WTC11 (cell line): ENCODE data around the gene CCAR1. TPM values are rescaled to one million over a fixed set of nuclear protein-coding genes. Genes with fewer than 3 reads are reported as not detected.

Experiments
- ATAC-seq: fragments of 200-7000 bp; cut with Tn5 transposase; 2 replicates; pipeline ENCODE4 v1.10.0; 2021; ENCODE audit warnings: mild to moderate bottlenecking, moderate library complexity
- Bru-seq: library from RNA; stranded (reverse); fragments of 400-500 nt; gene quantifications from one replicate; lab custom pipeline; 2021; lab: Mats Ljungman, UMichigan
- CTCF ChIA-PET: fragments of 300-600 bp; sonication (Branson Sonifier 250); formaldehyde crosslinking; loops from one replicate; lab custom pipeline; 2021; ENCODE audit warnings: antibody characterized with exemption; lab: Charles Lee
- POLR2A ChIA-PET: fragments of 350-600 bp; sonication (Branson Sonifier 250); formaldehyde crosslinking; loops from one replicate; lab custom pipeline; 2021; ENCODE audit warnings: antibody characterized with exemption; lab: Charles Lee
- DNase-seq: peaks from one replicate; pipeline ENCODE4 v3.0.0; 2021; ENCODE audit warnings: low spot score
- H3K27ac Mint-ChIP-seq: 2 replicates; pipeline ENCODE4 v1.8.0; 2021; ENCODE audit warnings: mixed read lengths
- H3K27me3 Mint-ChIP-seq: 2 replicates; pipeline ENCODE4 v1.8.0; 2021; ENCODE audit warnings: low read depth, mild to moderate bottlenecking, moderate library complexity, mixed read lengths
- H3K36me3 Mint-ChIP-seq: 2 replicates; pipeline ENCODE4 v1.8.0; 2021; ENCODE audit warnings: mixed read lengths
- H3K4me1 Mint-ChIP-seq: 2 replicates; pipeline ENCODE4 v1.8.0; 2022; ENCODE audit warnings: mixed read lengths
- H3K4me3 Mint-ChIP-seq: 2 replicates; pipeline ENCODE4 v1.8.0; 2021; ENCODE audit warnings: mild to moderate bottlenecking, moderate library complexity, mixed read lengths
- H3K9me3 Mint-ChIP-seq: 2 replicates; pipeline ENCODE4 v1.8.0; 2021; ENCODE audit warnings: mixed read lengths
- CREM ChIP-seq: sonication (generic); formaldehyde crosslinking; IDR thresholded peaks from 2 replicates; pipeline ENCODE4 v1.8.1; 2022; ENCODE audit warnings: mild to moderate bottlenecking, missing genetic modification reagents, moderate library complexity
- ETV6 ChIP-seq: sonication (generic); formaldehyde crosslinking; IDR thresholded peaks from 2 replicates; pipeline ENCODE4 v1.8.1; 2022; ENCODE audit warnings: mild to moderate bottlenecking, missing genetic modification reagents
- FOXJ3 ChIP-seq: sonication (generic); formaldehyde crosslinking; IDR thresholded peaks from 2 replicates; pipeline ENCODE4 v1.9.0; 2021; ENCODE audit warnings: missing genetic modification reagents, mild to moderate bottlenecking, borderline replicate concordance
- GABPB1 ChIP-seq: sonication (generic); formaldehyde crosslinking; IDR thresholded peaks from 2 replicates; pipeline ENCODE4 v1.8.1; 2023; ENCODE audit warnings: mild to moderate bottlenecking, missing genetic modification reagents
- IRF2 ChIP-seq: sonication (generic); formaldehyde crosslinking; IDR thresholded peaks from 2 replicates; pipeline ENCODE4 v1.8.0; 2022; ENCODE audit warnings: low read depth, missing genetic modification reagents, borderline replicate concordance
- JAZF1 ChIP-seq: fragments of 250-450 bp; sonication (Bioruptor Pico); IDR thresholded peaks from 2 replicates; pipeline ENCODE4 v1.9.0; 2021; ENCODE audit warnings: moderate library complexity, mild to moderate bottlenecking, inconsistent platforms
- NR3C1 ChIP-seq: sonication (generic); formaldehyde crosslinking; conservative IDR thresholded peaks from 2 replicates; pipeline ENCODE4 v1.8.1; 2023; ENCODE audit warnings: low read depth, mild to moderate bottlenecking, missing genetic modification reagents
- OVOL2 ChIP-seq: fragments of 250-450 bp; sonication (Bioruptor Pico); IDR thresholded peaks from 2 replicates; pipeline ENCODE4 v1.9.0; 2021; ENCODE audit warnings: mild to moderate bottlenecking, borderline replicate concordance
- PRRX2 ChIP-seq: fragments of 250-450 bp; sonication (Bioruptor Pico); IDR thresholded peaks from 2 replicates; pipeline ENCODE4 v1.8.0; 2021; ENCODE audit warnings: mild to moderate bottlenecking
- RORB ChIP-seq: fragments of 250-450 bp; sonication (Bioruptor Pico); IDR thresholded peaks from 2 replicates; pipeline ENCODE4 v1.9.0; 2021; ENCODE audit warnings: mild to moderate bottlenecking
- TEAD1 ChIP-seq: sonication (generic); formaldehyde crosslinking; IDR thresholded peaks from 2 replicates; pipeline ENCODE4 v1.8.0; 2022; ENCODE audit warnings: mild to moderate bottlenecking, missing genetic modification reagents
- TP53 ChIP-seq: sonication (generic); formaldehyde crosslinking; IDR thresholded peaks from 2 replicates; pipeline ENCODE4 v1.8.1; 2023; ENCODE audit warnings: mild to moderate bottlenecking, missing genetic modification reagents
- ZNF121 ChIP-seq: sonication (generic); formaldehyde crosslinking; IDR thresholded peaks from 2 replicates; pipeline ENCODE4 v1.8.0; 2023; ENCODE audit warnings: missing genetic modification reagents
- ZNF317 ChIP-seq: sonication (generic); formaldehyde crosslinking; IDR thresholded peaks from 2 replicates; pipeline ENCODE4 v1.8.1; 2023; ENCODE audit warnings: low read depth, mild to moderate bottlenecking, moderate library complexity, missing genetic modification reagents, borderline replicate concordance
- long read RNA-seq, 3 experiments: library from RNA in 1 of 3; library from capped mRNA in 1 of 3; library from polyadenylated mRNA in 1 of 3; unstranded in 2 of 3; stranded (forward) in 1 of 3; transcript quantifications; one replicate each; pipeline ENCODE4 v2.0.0, GENCODE V29; 2021
- total RNA-seq: library from RNA; stranded (reverse); gene quantifications from 3 replicates; pipeline ENCODE4 v1.2.3, GENCODE V29; 2021
- TF ChIP-seq, protein P1 (sequence below): sonication (generic); formaldehyde crosslinking; IDR thresholded peaks from 2 replicates; pipeline ENCODE4 v1.8.1; 2023; ENCODE audit warnings: mild to moderate bottlenecking, missing genetic modification reagents, borderline replicate concordance
- TF ChIP-seq, protein P2 (sequence below): sonication (generic); formaldehyde crosslinking; IDR thresholded peaks from 2 replicates; pipeline ENCODE4 v1.8.1; 2023; ENCODE audit warnings: mild to moderate bottlenecking, missing genetic modification reagents
- TF ChIP-seq, protein P3 (sequence below): sonication (generic); formaldehyde crosslinking; IDR thresholded peaks from 2 replicates; pipeline ENCODE4 v1.8.1; 2023; ENCODE audit warnings: mild to moderate bottlenecking, missing genetic modification reagents, moderate library complexity
- TF ChIP-seq, protein P4 (sequence below): sonication (generic); formaldehyde crosslinking; IDR thresholded peaks from 2 replicates; pipeline ENCODE4 v1.8.0; 2023; ENCODE audit warnings: mild to moderate bottlenecking, missing genetic modification reagents
- TF ChIP-seq, protein P5 (sequence below): sonication (generic); formaldehyde crosslinking; IDR thresholded peaks from 2 replicates; pipeline ENCODE4 v1.8.1; 2023; ENCODE audit warnings: mild to moderate bottlenecking, missing genetic modification reagents

CCAR1 gene, protein sequence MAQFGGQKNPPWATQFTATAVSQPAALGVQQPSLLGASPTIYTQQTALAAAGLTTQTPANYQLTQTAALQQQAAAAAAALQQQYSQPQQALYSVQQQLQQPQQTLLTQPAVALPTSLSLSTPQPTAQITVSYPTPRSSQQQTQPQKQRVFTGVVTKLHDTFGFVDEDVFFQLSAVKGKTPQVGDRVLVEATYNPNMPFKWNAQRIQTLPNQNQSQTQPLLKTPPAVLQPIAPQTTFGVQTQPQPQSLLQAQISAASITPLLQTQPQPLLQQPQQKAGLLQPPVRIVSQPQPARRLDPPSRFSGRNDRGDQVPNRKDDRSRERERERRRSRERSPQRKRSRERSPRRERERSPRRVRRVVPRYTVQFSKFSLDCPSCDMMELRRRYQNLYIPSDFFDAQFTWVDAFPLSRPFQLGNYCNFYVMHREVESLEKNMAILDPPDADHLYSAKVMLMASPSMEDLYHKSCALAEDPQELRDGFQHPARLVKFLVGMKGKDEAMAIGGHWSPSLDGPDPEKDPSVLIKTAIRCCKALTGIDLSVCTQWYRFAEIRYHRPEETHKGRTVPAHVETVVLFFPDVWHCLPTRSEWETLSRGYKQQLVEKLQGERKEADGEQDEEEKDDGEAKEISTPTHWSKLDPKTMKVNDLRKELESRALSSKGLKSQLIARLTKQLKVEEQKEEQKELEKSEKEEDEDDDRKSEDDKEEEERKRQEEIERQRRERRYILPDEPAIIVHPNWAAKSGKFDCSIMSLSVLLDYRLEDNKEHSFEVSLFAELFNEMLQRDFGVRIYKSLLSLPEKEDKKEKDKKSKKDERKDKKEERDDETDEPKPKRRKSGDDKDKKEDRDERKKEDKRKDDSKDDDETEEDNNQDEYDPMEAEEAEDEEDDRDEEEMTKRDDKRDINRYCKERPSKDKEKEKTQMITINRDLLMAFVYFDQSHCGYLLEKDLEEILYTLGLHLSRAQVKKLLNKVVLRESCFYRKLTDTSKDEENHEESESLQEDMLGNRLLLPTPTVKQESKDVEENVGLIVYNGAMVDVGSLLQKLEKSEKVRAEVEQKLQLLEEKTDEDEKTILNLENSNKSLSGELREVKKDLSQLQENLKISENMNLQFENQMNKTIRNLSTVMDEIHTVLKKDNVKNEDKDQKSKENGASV
- total RNA-seq (75.0 to 95.4 TPM (median 79.7 TPM) in 3 replicates), Bru-seq, nascent RNA (percentile 91 among the genes with signal in this experiment)
- long read RNA-seq, experiment 1, full-length matches to known transcripts = 236 of 488 reads
- long read RNA-seq, experiment 1, partial matches to known transcripts = 69 of 488 reads
- long read RNA-seq, experiment 1, other reads (novel, unspliced or antisense) = 183 of 488 reads
- long read RNA-seq, experiment 2, full-length matches to known transcripts = 2 of 61 reads
- long read RNA-seq, experiment 2, partial matches to known transcripts = 38 of 61 reads
- long read RNA-seq, experiment 2, other reads (novel, unspliced or antisense) = 21 of 61 reads
- long read RNA-seq, experiment 3, full-length matches to known transcripts = 4 of 38 reads
- long read RNA-seq, experiment 3, partial matches to known transcripts = 27 of 38 reads
- long read RNA-seq, experiment 3, other reads (novel, unspliced or antisense) = 7 of 38 reads

DNA sequence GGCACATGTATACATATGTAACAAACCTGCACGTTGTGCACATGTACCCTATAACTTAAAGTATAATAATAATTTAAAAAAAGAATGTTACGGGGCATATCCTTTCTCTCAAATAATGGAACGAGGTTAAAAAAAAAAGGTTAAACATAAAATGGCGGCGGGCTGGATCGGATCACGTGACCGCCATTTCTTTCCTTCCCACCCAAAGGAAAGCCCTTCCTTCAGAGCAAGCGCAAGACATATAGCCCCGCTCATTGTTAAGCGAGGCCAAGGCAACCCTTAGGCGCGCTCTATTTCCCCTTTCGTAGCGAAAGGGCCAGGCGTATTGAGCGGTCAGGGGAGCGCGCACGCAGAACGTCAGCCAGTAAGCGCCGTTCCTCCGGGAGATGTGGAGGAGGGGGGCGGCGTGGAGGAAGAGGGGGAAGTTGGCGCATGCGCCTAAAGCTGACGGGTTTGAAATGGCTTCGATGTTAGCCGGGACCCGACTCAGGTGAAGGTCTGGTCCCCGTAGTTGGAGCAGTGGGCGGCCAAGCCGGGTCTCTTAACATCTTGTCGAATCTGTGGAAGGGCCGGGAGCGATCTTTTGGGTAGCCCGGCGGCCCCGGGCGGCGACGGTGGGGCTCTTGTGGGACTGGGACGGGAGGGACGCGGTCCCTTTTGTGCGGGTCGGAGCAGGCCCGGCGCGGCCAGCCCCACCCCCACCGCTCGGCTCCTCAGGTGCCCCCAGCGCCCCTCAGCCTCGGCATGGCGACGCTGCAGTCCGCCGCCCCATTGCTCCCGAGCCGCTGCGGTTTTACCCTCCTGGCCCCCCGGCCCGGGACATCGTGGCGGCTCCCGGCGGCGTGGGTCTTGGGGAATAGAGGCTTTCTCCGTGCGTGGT is at the start of gene CCAR1:
Gene CCAR1 (plus strand): TSS at position 447 of the 880 bp plus-strand sequence. CDS start 1,266 bp downstream, outside the sequence.
- peaks cover 9% of the 10 kb centered on the region for H3K4me1 Mint-ChIP-seq
- CTCF ChIA-PET = interaction anchor here (0.6 to 1.2 kb wide), 2 partner anchors 117 to 170 kb away, joined by 3 to 4 read pairs; no protein-coding TSS in a partner anchor
- H3K27me3 Mint-ChIP-seq = no peaks in the 10 kb centered on the region; the same call in 1 of the 2 replicates
- H3K4me3 Mint-ChIP-seq = peak within 1 kb of the TSS; percentile 92
- peaks cover 28% of the 10 kb centered on the region for H3K36me3 Mint-ChIP-seq
- ATAC-seq = peak; percentile 98
- no peaks in the 10 kb centered on the region for H3K9me3 Mint-ChIP-seq
- DNase-seq = peak; percentile 97
- POLR2A ChIA-PET = interaction anchor here (0.5 to 1.5 kb wide), 6 partner anchors 161 to 278 kb away, joined by 3 to 5 read pairs (median 4); partner anchors contain the start of gene TET1
- peak within 1 kb of the TSS; percentile 98 for H3K27ac Mint-ChIP-seq
- TF ChIP-seq, protein P1, sequence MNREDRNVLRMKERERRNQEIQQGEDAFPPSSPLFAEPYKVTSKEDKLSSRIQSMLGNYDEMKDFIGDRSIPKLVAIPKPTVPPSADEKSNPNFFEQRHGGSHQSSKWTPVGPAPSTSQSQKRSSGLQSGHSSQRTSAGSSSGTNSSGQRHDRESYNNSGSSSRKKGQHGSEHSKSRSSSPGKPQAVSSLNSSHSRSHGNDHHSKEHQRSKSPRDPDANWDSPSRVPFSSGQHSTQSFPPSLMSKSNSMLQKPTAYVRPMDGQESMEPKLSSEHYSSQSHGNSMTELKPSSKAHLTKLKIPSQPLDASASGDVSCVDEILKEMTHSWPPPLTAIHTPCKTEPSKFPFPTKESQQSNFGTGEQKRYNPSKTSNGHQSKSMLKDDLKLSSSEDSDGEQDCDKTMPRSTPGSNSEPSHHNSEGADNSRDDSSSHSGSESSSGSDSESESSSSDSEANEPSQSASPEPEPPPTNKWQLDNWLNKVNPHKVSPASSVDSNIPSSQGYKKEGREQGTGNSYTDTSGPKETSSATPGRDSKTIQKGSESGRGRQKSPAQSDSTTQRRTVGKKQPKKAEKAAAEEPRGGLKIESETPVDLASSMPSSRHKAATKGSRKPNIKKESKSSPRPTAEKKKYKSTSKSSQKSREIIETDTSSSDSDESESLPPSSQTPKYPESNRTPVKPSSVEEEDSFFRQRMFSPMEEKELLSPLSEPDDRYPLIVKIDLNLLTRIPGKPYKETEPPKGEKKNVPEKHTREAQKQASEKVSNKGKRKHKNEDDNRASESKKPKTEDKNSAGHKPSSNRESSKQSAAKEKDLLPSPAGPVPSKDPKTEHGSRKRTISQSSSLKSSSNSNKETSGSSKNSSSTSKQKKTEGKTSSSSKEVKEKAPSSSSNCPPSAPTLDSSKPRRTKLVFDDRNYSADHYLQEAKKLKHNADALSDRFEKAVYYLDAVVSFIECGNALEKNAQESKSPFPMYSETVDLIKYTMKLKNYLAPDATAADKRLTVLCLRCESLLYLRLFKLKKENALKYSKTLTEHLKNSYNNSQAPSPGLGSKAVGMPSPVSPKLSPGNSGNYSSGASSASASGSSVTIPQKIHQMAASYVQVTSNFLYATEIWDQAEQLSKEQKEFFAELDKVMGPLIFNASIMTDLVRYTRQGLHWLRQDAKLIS (CRISPR knock-in tag) = no peak
- TF ChIP-seq CREM (CRISPR knock-in tag) (0 out of 2 replicates have a peak, but pooled peaks have one; percentile 9), PRRX2 (CRISPR knock-in tag) (peak; percentile 42; the same call in 1 of the 2 replicates), TEAD1 (CRISPR knock-in tag) (no peak; the same call in 1 of the 2 replicates), FOXJ3 (CRISPR knock-in tag) (no peak), NR3C1 (CRISPR knock-in tag) (no peak), OVOL2 (CRISPR knock-in tag) (no peak), JAZF1 (CRISPR knock-in tag) (no peak), ZNF317 (CRISPR knock-in tag) (peak; percentile 55; the same call in 1 of the 2 replicates), ETV6 (peak; percentile 18; the same call in 1 of the 2 replicates), ZNF121 (CRISPR knock-in tag) (no peak), RORB (CRISPR knock-in tag) (no peak), GABPB1 (CRISPR knock-in tag) (peak; percentile 4; the same call in 1 of the 2 replicates), TP53 (CRISPR knock-in tag) (no peak), IRF2 (CRISPR knock-in tag) (no peak)
- TF ChIP-seq, protein P2, sequence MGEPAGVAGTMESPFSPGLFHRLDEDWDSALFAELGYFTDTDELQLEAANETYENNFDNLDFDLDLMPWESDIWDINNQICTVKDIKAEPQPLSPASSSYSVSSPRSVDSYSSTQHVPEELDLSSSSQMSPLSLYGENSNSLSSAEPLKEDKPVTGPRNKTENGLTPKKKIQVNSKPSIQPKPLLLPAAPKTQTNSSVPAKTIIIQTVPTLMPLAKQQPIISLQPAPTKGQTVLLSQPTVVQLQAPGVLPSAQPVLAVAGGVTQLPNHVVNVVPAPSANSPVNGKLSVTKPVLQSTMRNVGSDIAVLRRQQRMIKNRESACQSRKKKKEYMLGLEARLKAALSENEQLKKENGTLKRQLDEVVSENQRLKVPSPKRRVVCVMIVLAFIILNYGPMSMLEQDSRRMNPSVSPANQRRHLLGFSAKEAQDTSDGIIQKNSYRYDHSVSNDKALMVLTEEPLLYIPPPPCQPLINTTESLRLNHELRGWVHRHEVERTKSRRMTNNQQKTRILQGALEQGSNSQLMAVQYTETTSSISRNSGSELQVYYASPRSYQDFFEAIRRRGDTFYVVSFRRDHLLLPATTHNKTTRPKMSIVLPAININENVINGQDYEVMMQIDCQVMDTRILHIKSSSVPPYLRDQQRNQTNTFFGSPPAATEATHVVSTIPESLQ (CRISPR knock-in tag) = no peak
- TF ChIP-seq, protein P3, sequence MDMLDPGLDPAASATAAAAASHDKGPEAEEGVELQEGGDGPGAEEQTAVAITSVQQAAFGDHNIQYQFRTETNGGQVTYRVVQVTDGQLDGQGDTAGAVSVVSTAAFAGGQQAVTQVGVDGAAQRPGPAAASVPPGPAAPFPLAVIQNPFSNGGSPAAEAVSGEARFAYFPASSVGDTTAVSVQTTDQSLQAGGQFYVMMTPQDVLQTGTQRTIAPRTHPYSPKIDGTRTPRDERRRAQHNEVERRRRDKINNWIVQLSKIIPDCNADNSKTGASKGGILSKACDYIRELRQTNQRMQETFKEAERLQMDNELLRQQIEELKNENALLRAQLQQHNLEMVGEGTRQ (CRISPR knock-in tag) = peak; percentile 93
- TF ChIP-seq, protein P4, sequence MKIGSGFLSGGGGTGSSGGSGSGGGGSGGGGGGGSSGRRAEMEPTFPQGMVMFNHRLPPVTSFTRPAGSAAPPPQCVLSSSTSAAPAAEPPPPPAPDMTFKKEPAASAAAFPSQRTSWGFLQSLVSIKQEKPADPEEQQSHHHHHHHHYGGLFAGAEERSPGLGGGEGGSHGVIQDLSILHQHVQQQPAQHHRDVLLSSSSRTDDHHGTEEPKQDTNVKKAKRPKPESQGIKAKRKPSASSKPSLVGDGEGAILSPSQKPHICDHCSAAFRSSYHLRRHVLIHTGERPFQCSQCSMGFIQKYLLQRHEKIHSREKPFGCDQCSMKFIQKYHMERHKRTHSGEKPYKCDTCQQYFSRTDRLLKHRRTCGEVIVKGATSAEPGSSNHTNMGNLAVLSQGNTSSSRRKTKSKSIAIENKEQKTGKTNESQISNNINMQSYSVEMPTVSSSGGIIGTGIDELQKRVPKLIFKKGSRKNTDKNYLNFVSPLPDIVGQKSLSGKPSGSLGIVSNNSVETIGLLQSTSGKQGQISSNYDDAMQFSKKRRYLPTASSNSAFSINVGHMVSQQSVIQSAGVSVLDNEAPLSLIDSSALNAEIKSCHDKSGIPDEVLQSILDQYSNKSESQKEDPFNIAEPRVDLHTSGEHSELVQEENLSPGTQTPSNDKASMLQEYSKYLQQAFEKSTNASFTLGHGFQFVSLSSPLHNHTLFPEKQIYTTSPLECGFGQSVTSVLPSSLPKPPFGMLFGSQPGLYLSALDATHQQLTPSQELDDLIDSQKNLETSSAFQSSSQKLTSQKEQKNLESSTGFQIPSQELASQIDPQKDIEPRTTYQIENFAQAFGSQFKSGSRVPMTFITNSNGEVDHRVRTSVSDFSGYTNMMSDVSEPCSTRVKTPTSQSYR (CRISPR knock-in tag) = peak; percentile 84; the same call in 1 of the 2 replicates
- TF ChIP-seq, protein P5, sequence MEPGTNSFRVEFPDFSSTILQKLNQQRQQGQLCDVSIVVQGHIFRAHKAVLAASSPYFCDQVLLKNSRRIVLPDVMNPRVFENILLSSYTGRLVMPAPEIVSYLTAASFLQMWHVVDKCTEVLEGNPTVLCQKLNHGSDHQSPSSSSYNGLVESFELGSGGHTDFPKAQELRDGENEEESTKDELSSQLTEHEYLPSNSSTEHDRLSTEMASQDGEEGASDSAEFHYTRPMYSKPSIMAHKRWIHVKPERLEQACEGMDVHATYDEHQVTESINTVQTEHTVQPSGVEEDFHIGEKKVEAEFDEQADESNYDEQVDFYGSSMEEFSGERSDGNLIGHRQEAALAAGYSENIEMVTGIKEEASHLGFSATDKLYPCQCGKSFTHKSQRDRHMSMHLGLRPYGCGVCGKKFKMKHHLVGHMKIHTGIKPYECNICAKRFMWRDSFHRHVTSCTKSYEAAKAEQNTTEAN (CRISPR knock-in tag) = no peak; the same call in 1 of the 2 replicates
